NCI-H1417 treated with DMSO at 0.1 percent for 48 hours (cell line): Measurements from ENCODE around the gene ADAM30.

Source experiments
- DNase-seq: peaks from one replicate; lab custom pipeline; 2025; lab: John Stamatoyannopoulos, UW

Gene ADAM30

DNA sequence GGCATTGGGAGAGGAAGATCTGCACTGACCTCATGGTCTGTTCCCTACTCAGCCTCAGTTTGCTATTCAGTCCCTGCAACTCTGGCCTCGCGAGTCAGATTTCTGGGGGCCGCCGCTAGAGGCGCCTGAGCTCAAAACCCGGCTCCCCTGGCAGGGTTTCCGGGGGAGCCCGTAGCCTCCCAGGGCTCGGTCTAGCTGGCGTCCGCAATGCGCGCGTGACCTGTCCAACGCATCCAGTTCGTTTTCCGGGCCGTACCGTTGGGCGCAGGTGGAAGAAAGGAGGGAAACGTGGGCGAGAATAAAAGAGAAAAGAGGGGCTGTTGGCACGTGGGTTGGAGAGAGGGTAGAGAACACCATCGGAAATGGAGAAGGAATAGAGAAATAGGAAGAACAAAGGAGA is at the start of gene ADAM30:
ADAM30 (minus strand) TSS at position 213 of the 400 bp plus-strand sequence; CDS start at position 34, 179 bp downstream.
- no peak for DNase-seq

DNA sequence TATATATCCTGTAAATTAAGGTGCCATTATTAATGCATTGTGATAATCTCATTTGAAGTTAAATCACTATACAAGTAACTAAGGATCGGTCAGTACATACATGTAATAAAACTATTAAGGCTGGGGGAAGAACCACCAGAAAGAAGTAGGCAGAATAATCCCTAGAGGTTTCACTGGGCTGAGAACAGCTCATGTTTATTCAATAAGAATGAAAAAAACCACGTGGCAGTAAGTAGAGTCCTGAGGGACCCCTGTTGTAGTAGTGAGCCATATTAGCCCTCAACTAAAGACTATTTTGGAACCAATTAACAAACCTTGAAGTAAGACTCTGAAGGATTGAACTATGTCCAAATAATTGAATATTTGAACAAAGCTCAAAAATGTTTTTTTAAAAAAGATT is 46.9 kb upstream of the ADAM30 start:
- no peak for DNase-seq

DNA sequence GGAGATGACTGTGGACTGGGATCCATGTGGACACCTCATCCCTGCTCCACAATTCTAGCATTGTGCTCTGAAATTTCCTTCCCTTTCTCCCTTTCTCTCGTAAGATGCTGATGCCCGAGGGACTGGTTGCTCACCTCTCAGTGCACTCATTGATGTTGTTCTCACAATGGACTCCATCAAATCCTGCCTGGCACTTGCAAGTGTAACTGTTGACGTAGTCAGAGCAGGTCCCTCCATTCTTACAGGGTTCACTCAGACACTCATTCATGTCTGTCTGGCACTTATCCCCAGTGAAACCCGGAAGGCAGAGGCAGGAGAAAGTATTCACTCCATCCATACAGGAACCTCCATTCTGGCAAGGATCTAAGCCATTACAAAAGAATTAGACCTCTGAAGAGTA is 45.1 kb upstream of the ADAM30 start:
- DNase-seq = no peak

DNA sequence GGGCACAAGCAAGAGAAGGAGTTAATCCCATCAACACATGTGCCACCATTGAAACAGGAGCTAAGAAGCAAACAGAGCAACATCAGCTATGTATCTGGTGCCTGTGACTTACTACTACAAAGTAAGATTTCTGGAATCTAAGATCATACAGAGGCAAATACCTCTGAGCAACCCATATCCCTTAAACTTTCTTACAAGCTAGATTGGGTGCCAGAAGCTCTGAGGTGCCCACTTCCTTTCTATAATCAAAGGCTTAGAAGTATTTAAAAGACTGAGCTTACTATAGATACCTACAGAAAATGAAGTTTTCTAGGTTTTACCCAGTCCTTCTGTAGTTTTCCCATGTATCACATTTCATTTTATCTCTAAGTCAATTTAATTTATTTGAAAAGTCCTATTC is 44.4 kb upstream of the ADAM30 start:
- DNase-seq = no peak

DNA sequence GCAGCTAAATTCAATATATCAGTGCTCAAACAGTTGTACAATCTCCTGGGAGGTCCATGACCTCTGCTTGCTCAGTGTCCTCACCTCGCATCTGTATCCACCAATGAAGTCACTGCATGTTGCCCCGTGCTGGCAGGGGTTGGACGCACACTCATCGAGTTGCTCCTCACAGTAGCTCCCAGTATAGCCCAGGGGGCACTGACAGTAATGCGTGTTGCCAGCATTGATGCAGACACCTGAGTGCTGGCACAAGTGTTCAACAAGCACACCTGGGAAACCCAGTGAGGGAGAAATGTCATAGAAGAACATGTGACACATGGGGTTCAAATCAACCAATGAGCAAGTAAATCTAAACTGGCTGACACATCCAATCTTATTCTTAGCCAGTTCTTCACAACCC is 40.9 kb upstream of the ADAM30 start:
- DNase-seq = no peak

DNA sequence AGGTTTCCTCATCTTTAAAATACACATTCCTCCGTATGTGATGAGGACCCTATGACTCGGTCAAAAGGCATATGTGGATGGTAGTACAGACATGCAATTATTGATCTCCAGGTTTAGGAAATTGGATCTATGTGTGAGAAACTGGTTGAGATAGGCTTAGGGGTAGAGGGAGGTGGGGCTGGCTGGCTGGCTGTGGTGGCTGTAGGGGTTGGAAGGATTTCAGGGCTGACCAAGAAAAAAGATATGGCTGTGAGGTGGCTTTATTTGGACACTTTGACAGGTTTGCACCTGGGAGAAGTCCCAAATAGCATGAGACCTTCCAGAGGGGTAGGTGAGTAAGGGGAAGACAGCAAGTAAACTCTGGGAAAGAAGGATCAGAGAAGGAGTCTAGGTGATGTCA is 39.6 kb upstream of the ADAM30 start:
- DNase-seq = no peak

DNA sequence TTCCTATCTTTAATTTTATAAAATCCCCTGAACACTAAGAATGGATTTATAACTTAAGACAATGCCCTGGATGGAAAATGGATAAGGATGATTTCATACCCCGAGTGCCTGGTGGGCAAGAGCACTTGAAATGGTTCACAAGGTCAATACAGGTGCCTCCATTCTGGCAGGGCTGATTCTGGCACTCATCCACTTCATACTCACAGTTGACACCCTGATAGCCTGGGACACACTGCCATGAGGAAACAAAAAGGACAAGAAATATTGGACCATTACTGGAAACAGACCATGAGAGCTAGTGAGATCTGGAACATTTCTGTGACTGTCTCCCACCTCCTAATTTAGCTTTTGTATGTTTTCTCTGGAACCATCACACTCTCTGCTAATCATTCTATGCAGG is 39.1 kb upstream of the ADAM30 start:
- no peak for DNase-seq

DNA sequence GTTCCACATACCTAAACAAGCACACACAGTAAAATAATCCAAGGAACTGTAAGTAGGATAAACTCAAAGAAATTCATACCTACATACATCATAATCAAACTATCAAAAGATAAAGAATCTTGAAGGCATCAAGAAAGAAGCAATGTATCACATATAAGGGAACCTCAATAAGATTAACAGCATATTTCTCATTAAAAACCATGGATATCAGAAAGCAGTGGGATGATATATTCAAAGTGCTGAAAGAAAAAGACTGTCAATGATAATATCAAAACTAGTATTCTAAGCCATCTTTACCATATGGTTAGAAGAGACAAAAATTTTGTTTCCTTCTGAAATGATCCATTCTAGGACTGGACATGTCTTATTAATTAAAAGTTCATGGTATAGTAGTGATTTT is 37.1 kb upstream of the ADAM30 start:
- DNase-seq = no peak

DNA sequence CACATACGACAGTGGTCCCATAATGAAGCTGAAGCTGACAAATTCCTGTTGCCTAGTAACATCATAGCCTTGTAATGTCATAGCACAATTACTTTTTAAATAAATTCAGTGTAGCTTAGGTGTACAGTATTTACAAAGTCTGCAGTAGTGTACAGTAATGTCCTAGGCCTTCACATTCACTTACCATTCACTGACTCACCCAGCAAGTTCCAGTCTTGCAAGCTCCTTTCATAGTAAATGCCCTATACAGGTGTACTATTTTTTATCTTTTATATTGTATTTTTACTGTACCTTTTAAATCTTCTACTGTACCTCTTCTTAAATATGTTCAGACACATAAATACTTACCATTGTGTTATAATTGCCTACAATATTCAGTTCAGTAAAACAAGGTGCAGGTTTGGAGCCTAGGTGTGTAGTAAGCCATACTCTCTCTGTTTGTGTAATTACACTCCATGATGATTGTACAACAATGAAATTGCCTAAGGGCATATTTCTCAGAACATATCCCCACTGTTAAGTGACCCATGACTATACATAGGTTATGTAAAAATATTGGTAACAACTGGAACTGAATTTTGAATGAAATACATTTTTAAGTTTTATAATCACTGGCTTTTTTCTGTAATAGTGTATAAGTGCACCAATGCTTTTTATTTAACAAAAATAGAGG is 33.5 kb upstream of the ADAM30 start:
- DNase-seq = no peak

DNA sequence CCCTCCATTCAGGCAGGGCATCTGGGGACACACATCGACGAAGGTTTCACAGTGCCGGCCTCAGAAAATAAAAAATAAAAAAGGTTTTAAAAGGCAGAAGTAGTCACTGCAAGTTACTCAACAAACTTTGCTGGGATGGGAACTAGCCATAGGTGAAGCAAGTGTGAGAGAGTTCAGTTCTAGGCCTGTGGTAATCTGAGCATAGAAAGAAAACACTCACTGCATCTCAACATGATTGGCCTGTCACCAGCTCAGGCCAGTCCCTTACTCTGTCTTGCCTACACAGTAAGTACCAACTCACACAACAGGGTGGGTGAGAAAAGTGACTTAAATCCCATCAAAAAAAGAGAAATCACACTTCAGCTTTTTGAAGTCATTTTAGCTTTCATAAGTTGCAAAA is 30.2 kb upstream of the ADAM30 start:
- DNase-seq = no peak

DNA sequence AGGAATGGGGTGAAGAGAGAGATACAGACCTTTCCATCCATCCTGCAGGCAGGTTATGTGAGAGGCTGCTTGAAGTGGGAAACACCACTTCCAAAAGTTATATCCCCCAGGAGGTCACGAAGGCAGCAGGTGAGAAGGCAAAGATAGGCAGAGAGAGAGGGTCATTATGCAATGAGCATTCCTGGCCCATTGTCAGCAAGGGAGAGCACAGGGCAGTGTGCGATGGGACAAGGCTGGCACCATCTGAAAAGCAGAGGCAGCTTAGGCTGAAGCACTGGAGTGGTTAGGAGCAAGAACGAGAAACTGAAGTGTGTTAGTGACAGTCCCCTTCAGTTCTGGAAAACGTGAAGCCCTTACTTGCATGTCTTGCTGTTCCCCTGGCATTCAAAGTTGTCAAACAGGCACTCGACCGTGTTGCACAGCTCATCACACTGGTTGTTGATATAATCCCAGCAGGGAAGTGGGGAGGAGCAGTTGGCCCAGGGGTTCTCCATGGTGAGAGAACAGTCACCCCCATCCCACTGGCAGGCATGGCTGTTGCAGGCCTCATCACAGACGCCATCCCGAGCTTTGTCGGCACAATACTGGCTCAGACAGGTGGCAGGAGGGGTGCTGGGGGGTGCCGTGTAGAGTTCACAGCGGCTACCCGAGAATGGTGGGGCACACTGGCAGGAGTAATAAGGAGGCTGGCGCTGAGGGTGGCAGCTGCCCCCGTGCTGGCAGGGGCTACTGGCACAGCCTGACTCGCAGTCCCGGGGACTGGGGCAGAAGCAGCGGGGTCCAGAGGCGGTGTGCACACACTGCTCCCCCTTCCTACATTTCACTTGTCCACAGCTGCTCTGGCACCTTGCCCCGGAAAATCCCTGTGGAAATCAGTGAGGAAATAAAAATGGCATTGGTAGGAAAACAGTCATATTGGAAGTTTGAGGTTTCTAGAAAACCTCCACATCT is 28.9 kb upstream of the ADAM30 start:
- no peak for DNase-seq

DNA sequence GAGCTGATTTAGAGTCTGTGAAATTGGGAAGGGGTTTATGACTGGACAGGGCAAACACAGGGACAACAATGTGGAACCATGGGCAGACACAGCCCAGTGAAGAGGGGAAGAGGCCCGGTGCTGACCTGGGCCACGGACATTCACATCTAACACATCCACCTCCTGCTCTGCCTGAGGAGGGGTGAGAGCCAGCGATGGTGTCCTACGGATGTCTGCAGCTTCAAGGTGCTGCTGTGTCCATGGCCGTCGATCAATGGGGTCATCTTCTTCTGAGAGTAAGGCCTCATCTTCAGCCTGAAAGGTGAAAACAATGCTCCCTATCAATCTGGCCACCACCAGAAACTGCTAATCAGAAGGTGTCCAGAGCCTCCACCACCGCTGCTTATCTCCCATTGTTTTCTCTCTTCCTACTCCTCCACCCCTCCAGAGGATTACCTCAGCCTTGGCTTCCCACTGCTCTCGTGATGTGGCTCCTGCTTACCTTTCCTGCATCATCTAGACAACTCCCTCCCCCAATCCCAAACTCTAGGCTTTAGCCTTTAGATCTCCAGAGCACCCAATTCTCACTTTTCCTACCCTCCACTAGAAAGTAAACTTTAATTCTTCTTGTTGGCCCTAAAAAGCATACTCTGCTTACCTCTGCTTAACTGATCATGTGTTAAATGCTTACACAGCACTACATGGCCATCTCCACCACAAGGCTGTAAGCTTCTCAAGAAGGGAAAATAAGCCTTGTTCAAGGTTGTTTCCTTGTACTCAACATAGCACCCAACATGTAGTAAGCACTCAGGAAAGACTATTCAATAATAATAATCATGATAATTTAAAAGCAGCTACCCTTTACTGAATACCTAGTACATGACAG is 24.0 kb upstream of the ADAM30 start:
- DNase-seq = no peak

DNA sequence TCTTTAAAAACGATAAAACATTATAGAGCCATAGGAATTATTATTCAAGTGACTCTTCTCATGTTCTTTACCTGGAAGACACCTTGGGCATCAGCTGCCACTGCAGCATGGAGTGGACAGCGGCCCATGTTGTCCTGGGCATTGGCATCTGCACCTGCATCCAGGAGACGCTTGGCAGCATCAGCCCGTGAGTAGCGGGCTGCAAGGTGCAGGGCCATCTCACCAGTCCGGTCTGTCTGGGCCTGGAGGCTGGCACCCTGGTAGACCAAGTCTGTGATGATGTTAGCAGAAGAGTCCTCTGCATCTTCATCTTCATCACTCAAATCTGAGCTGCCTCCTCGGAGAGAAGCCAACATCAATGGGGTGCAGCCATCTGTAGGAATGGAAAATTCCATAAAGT is 22.9 kb upstream of the ADAM30 start:
- no peak for DNase-seq

DNA sequence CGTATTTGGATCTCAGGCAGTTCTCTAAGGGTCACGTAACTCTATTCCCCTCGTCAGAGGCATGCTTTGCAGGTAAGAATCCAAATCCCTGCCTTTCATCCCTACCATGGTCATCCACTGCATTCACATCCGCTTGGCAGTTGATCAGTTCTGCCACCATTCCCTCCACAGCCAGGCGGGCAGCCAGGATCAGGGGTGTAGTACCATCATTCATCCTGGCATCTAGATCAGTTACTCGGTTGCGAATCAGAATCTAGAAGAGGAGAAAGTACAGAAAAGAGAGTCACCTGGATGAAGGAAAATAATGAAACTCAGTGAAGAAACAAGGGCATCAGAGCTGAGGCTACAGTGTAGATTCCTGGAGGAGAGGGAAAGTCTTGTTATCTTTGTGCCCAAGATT is 22.0 kb upstream of the ADAM30 start:
- DNase-seq = no peak

DNA sequence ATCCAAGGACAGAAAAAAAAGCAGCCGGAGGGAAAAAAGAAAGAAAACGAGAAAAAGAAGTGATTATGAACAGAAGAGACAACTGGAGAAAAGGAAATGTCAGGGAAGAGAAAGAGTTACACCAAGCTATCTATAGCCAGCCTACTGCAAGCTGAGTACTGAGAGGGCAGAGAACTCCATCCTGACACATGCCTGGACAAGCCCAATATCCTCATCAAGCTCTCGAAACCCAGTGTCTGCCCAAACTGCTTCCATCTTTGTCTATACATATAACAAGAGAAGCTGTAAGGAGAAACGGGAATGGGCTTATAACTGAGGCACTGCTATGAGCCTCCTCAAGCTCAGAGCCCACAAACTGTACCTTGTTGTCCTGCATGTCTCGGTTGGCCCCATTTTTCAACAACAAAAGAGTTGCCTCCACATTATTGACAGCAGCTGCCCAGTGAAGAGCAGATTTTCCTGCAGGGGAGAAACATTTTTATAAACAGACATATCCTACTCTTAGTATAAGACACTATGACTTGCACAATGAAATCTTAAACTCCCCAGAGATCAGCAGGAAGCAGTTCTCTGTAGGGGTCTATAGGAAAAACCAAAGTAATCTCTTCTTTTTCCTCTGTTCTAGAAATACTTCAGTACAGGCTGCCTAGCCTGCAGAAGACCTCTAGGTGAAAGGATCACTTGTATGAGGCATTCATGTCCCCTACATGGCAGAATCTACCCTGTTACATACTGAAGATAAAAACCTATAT is 21.2 kb upstream of the ADAM30 start:
- DNase-seq = no peak

DNA sequence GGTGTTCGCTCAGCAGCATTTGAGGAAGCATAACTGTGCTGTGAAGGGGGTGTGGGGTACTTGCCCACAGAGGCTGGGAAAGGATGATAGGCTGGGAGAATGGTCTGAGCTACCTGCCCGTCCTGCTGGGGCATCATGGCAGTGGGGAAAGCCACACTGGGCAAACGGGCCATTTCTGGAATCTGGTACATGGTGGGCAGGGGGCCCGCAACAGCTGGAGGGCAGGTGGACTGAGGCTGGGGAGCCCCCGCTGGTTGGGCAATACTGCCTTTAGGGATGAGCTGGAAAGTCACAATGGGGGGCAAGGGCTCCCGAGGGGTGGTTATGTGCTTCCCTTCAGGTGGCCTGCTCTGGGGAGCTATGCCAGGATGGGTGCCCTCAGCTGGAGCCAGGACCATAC is 19.2 kb upstream of the ADAM30 start:
- no peak for DNase-seq

DNA sequence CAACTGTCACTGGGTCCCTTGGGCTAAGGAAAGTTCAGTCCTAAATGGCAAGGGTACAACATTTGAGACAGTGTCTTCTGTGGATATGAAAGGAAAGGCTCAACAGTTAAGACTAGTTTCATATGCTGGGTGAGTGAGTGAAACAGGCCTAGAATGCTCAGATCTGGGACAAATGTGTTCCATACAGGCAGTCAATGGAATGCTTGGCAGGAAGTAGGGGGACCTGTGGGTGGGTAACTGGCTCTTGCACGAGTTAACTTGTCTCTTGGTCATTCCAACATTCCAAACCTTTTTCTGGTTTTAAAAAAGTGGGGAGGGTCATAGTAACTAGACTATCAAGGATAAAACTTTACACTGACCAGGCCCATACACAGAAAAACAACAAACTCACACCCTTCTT is 17.8 kb upstream of the ADAM30 start:
- DNase-seq = no peak

DNA sequence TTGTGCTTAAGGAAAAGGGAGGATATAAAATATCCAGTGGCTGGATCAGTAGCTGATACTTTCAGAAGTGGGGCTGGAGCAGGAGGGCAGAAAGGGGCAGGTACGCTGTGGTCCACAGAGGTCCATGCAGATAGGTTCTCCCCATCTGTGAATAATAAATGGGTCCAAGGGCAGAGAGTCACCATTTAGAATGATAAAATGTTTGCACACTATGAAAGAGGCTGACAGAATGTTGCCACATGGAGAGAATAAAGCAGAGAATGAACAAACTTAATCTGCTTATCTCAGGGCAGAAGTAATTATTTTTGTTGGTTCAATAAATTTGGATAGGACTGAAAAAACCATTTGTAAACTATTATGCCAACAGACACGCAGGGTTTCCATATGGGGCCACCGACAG is 16.6 kb upstream of the ADAM30 start:
- DNase-seq = no peak

DNA sequence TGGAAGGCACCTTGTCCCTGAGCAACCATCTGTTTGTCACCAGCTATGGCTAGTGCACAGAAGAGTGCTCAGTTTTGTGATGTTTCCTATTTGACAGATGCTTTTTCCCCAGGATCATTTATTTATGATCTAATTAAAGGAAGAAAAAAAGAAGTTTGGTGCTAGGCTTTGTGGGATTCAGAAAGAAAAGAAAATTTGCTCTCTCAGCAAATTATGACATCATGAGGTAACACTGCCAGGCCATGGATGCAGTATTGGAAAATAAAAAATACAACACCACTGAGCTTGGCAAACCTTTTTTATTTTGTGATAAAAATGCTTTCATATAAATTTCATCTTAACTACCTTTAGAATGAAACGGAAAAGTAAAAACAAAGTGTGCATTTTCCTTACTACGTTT is 15.5 kb upstream of the ADAM30 start:
- no peak for DNase-seq

DNA sequence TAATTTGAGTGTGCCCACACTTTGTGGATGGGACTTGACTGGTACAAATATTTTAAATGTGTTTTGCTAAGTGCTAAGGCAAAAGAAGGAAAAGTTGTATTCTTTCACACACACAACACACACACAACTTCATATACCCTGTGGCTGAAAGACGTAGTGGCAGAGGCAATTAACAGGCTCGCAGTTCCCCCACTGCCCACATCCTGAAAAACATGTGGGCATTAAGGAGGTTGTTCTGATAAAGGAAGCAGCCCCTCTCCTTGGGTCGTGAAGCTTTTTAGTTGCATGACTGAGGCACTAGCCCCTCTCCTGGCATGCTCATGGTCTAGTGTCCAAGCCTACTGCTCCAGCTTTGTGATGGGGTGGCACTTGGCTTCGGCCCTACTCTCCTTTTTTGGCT is 14.3 kb upstream of the ADAM30 start:
- no peak for DNase-seq

DNA sequence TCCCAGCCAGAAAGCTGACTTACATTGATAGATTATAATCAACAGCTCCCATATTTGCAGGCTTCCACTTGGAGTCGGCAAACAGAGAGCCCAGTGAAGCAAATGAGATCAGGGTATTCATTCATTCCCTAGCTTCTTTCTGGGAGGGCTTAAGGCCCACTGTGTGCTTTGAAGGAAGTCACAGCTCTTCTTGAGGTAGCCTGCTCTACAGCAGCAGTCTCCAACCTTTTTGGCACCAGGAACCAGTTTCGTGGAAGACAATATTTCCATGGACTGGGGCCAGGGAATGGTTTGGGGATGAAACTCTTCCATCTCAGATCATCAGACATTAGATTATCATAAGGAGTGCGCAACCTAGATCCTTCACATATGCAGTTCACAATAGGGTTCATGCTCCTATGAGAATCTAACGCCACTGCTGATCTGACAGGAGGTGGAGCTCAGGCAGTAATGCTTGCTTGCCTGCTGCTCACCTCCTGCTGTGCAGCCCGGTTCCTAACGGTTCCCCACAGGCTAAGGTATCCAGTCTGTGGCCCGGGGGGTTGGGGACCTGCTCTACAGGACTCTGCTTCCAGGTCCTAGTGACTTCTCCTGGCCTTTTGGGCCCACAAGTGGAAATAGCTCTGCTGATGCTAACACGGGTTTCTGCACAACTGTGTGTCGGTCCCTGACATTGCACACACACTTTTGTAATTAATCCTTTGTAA is 13.7 kb upstream of the ADAM30 start:
- no peak for DNase-seq
